ENCODE results near the gene MTAP.

- TF ChIP-seq POLR2A (IDR thresholded peaks at IDR 0.05; ENCODE audit: low read depth, low read length) (no peak), POLR2AphosphoS5 (IDR thresholded peaks at IDR 0.05; ENCODE audit: low read depth, low read length) (no peak)
These were observed 40.4 kb upstream of the MTAP start for GRCh38 chr9:21762064-21762463.

Measured in GM12892 (cell line).